Tibial nerve (tissue), 4 donors: ENCODE results near the gene TMEM222. TPM values are rescaled to one million over a fixed set of nuclear protein-coding genes. Genes with fewer than 3 reads are reported as not detected.

Source experiments
- DNase-seq, 2 donors: peaks; one replicate each; pipeline ENCODE4 v3.0.0-alpha.2; 2019; ENCODE audit warnings: low spot score in 2 of 2
- H3K27ac ChIP-seq, 4 donors: fragments of 200-600 bp; sonication (generic) in 3 of 4; one replicate each; pipeline ENCODE4 v1.5.1; 2017 to 2019; ENCODE audit warnings: mild to moderate bottlenecking in 1 of 4
- H3K27me3 ChIP-seq, 2 donors: fragments of 200-600 bp; sonication (generic) in 1 of 2; one replicate each; pipeline versions ENCODE4 v1.5.1 to v1.6.0; 2017 to 2019
- H3K36me3 ChIP-seq, 3 donors: fragments of 200-600 bp; sonication (generic); one replicate each; pipeline ENCODE4 v1.5.1; 2018 to 2019
- H3K4me1 ChIP-seq, 4 donors: fragments of 200-600 bp; sonication (generic) in 3 of 4; one replicate each; pipeline ENCODE4 v1.5.1; 2017 to 2019
- H3K4me3 ChIP-seq, 4 donors: fragments of 200-600 bp; sonication (generic) in 3 of 4; one replicate each; pipeline ENCODE4 v1.5.1; 2017 to 2019; ENCODE audit warnings: mild to moderate bottlenecking in 1 of 4, moderate library complexity in 1 of 4
- H3K9me3 ChIP-seq, 4 donors: fragments of 200-600 bp; sonication (generic) in 3 of 4; one replicate each; pipeline ENCODE4 v1.5.1; 2017 to 2019
- EP300 ChIP-seq, 2 donors: sonication (generic); formaldehyde crosslinking; IDR thresholded peaks; one replicate each; pipeline ENCODE4 v1.6.1; 2017; ENCODE audit warnings: antibody characterized with exemption in 2 of 2, mild to moderate bottlenecking in 1 of 2
- POLR2A ChIP-seq, 2 donors: fragments of 450-650 bp; IDR thresholded peaks; one replicate each; pipeline ENCODE4 v1.6.1; 2017; ENCODE audit warnings: antibody characterized with exemption in 2 of 2, mild to moderate bottlenecking in 2 of 2, moderate library complexity in 2 of 2
- WGBS, 2 donors: methylation state at CpG; one replicate each; pipeline ENCODE4 v1.1.5; 2018; 5-methylcytosine and 5-hydroxymethylcytosine counted together
- total RNA-seq, 4 donors: library from RNA; depleted of rRNA; stranded (reverse); fragments of >200 nt; gene quantifications; one replicate each; pipeline ENCODE4 v1.1.0, GENCODE V29; 2016
- TF ChIP-seq, protein P1 (sequence below), 5 experiments: fragments of 200-600 bp in 3 of 5; fragments of 450-650 bp in 2 of 5; sonication (generic) in 3 of 5; IDR thresholded peaks; one replicate each; pipeline ENCODE4 v1.5.1; 2016 to 2019; ENCODE audit warnings: antibody characterized with exemption in 5 of 5, mild to moderate bottlenecking in 3 of 5, moderate library complexity in 2 of 5

Gene TMEM222
- total RNA-seq, 4 donors from 2014 or later, result 21.4 to 35.4 (median 27.5) TPM

DNA sequence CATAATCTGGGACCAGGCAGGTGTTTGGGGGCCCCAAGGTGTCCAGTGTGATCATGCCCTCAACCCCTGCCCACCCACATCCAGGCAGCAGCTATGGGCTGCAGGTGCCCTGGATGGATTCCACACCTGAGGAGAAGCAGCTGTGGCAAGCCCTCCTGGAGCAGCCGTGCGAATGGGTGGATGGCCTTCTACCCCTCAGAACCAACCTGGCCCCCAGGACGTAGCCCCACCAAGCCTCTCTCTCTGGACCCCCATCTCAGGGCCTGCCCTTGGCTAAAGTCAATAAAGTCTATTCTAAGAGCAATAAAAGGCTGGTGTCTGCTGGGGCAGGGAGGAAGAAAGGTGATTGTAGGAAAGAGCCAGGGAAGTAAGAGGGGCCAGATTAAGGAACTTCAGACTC is 31.7 kb downstream of the TMEM222 start:
- Histone ChIP-seq H3K27ac (no peak overlapping the region), H3K36me3 (peaks cover 3 to 58% (median 7%) of the 10 kb centered on the region in 3 donors), H3K9me3 (no peaks in the 10 kb centered on the region), H3K27me3 (peaks cover 0 to 19% of the 10 kb centered on the region in 2 donors), H3K4me3 (no peak overlapping the region), H3K4me1 (peaks cover 0 to 46% (median 31%) of the 10 kb centered on the region in 4 donors)
- TF ChIP-seq, protein P1, sequence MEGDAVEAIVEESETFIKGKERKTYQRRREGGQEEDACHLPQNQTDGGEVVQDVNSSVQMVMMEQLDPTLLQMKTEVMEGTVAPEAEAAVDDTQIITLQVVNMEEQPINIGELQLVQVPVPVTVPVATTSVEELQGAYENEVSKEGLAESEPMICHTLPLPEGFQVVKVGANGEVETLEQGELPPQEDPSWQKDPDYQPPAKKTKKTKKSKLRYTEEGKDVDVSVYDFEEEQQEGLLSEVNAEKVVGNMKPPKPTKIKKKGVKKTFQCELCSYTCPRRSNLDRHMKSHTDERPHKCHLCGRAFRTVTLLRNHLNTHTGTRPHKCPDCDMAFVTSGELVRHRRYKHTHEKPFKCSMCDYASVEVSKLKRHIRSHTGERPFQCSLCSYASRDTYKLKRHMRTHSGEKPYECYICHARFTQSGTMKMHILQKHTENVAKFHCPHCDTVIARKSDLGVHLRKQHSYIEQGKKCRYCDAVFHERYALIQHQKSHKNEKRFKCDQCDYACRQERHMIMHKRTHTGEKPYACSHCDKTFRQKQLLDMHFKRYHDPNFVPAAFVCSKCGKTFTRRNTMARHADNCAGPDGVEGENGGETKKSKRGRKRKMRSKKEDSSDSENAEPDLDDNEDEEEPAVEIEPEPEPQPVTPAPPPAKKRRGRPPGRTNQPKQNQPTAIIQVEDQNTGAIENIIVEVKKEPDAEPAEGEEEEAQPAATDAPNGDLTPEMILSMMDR (IDR thresholded peaks at IDR 0.05), result no peak
- no peak for TF ChIP-seq EP300 (IDR thresholded peaks at IDR 0.05)
- DNase-seq, result no peak
- 87 to 96% methylated on average over 3 of the region's 3 CpGs for WGBS, 2 donors

DNA sequence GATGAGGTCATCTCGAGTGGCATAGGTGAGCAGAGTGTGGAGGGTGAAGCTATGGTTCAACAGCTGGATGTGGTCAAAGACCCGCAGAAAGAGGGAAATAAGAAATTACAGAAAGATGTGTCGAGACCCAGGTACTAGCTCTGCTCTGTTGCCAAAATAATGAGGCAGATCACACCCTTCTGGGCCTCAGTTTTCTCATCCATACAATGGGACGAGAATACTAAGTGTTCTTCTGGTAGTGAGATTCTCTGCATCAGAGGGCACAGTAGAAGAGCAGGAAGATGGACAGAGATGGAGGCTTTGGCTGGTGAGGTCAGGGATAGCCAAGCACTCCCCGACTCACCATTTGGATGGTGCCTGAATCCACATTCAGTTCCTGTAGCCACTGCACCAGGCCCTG is 33.7 kb downstream of the TMEM222 start:
- Histone ChIP-seq H3K9me3 (no peaks in the 10 kb centered on the region), H3K4me3 (no peak overlapping the region), H3K36me3 (peaks cover 3 to 77% (median 7%) of the 10 kb centered on the region in 3 donors), H3K27ac (no peak overlapping the region), H3K27me3 (peaks cover 0 to under 1% of the 10 kb centered on the region in 2 donors), H3K4me1 (peaks cover 0 to 36% (median 16%) of the 10 kb centered on the region in 4 donors)
- 89 to 92% methylated on average over 5 of the region's 5 CpGs for WGBS, 2 donors
- no peak for DNase-seq
- no peak for TF ChIP-seq EP300 (IDR thresholded peaks at IDR 0.05)
- TF ChIP-seq, protein P1 (IDR thresholded peaks at IDR 0.05), result no peak
- TF ChIP-seq POLR2A (IDR thresholded peaks at IDR 0.05), result no peak

DNA sequence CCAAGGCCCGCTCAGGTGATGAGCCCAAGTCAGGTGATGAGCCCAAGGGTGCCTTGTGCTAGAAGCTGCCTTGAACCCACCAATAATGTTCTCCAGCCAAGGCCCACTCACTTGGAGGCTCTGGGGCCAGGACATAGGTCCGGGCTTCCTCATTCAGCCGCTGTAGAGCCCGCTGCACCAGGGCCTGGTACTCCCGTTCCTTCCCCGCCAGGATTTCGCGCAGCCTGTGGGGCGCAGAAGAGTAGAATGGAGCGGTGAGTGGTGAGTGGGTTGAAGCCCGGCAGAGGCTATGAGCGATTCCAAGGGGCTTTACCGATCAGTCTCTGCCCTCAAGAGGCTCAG is 34.3 kb downstream of the TMEM222 start:
- peaks cover 3 to 83% (median 7%) of the 10 kb centered on the region in 3 donors for H3K36me3 ChIP-seq
- TF ChIP-seq, protein P1 (IDR thresholded peaks at IDR 0.05), result no peak
- no peak for TF ChIP-seq EP300 (IDR thresholded peaks at IDR 0.05)
- no peak for TF ChIP-seq POLR2A (IDR thresholded peaks at IDR 0.05)
- H3K27me3 ChIP-seq, result no peaks in the 10 kb centered on the region
- peaks cover 0 to 33% (median 11%) of the 10 kb centered on the region in 4 donors for H3K4me1 ChIP-seq
- no peaks in the 10 kb centered on the region for H3K9me3 ChIP-seq
- no peak overlapping the region for H3K4me3 ChIP-seq
- no peak for DNase-seq
- peak overlapping the region in 1 of 4 donors; percentile 8 for H3K27ac ChIP-seq
- WGBS, 2 donors, result 89 to 90% methylated on average over 13 of the region's 13 CpGs

DNA sequence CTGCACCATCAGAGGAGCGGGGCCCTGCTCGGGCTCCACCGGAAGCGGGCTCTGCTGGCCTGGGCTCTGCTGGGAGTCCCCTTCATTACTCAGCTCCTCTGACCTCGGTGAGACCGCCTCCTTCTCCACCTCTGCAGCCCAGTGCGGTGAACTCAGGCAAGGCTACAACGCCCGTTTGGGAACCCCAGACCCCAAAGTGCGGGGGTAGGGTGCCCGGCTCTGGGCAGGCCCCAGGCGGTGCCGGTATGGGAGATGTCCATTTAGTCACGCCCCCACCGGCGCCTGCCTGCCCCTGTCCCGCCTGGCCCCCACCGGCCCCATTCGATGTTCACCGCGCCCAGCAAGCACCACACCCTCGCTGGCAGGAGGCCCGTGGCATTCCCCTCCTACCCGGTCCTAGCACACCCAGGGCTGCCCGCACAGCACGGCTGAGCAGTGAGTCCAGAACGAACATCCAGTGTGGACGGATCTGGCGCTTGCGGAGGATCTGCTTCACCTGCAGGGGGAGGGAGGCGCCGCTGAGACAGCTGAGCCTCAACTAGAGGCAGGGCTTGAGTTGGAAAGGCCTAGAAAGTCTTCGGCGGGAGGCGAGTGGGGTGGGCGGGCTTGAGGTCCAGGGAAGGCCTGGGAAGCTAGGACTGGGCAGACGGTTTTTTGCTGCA is 34.8 kb downstream of the TMEM222 start:
- no peaks in the 10 kb centered on the region for H3K27me3 ChIP-seq
- no peaks in the 10 kb centered on the region for H3K9me3 ChIP-seq
- TF ChIP-seq EP300 (IDR thresholded peaks at IDR 0.05) (no peak), POLR2A (IDR thresholded peaks at IDR 0.05) (no peak)
- TF ChIP-seq, protein P1 (IDR thresholded peaks at IDR 0.05), result no peak
- peaks cover 0 to 29% (median 10%) of the 10 kb centered on the region in 4 donors for H3K4me1 ChIP-seq
- no peak for DNase-seq
- peak overlapping the region in 1 of 4 donors; percentile 8 for H3K27ac ChIP-seq
- H3K4me3 ChIP-seq, result no peak overlapping the region
- peaks cover 3 to 88% (median 7%) of the 10 kb centered on the region in 3 donors for H3K36me3 ChIP-seq
- WGBS, 2 donors, result 75 to 83% methylated on average over 18 to 37 of the region's 37 CpGs

DNA sequence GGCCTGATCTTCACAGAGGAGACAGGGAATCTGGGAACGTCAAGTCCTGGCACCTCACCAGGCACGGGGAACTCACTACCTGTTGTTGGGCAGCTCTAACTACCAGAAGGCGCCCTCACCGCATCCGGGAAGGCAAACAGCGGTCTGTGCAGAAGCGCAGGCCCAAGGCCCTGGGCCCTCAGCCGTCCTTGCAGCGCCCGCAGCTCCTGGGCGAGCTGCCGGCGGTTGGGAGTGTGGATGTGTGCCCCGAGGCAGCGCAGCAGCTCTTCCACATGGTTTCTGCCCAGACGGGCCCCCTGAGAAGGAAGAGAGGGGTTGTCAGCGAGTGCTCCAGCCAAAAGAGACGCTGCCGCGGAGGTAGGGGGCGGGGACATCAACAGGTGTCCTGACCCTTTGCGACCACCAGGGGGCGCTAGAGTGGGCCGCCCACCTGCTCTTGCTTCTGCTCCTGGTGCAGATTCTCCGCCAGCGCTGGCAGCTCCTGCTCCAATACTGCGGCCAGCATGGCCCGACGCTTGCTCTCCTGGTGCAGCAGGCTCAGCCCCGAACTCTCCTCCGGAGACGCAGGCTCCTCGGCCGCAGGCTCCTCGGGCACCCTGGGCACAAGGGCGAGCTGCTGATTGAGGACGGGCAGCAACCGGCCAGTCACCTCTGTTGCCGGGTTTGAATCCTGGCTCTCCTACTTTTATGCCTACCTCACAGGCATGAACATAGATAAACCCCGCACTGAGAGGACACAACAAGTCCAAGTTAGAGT is 35.5 kb downstream of the TMEM222 start:
- H3K27me3 ChIP-seq, result no peaks in the 10 kb centered on the region
- H3K4me1 ChIP-seq, result peaks cover 0 to 29% (median 10%) of the 10 kb centered on the region in 4 donors
- peaks cover 3 to 95% (median 8%) of the 10 kb centered on the region in 3 donors for H3K36me3 ChIP-seq
- H3K27ac ChIP-seq, result peak overlapping the region in 1 of 4 donors; percentile 50
- WGBS, 2 donors, result 40 to 45% methylated on average over 23 to 37 of the region's 40 CpGs
- peak overlapping the region in 1 of 4 donors; percentile 49 for H3K4me3 ChIP-seq
- TF ChIP-seq POLR2A (IDR thresholded peaks at IDR 0.05), result peak in 1 of 2 donors; percentile 11
- TF ChIP-seq, protein P1 (IDR thresholded peaks at IDR 0.05), result peak; percentile 92 to 98 (median 98)
- no peak for TF ChIP-seq EP300 (IDR thresholded peaks at IDR 0.05)
- DNase-seq, result peak in 1 of 2 donors; percentile 52
- H3K9me3 ChIP-seq, result no peaks in the 10 kb centered on the region
